A673 (cell line): Measurements from ENCODE around the gene ZNF622.

Experiments
- CTCF ChIP-seq: fragments of 300-800, 200-600 bp; sonication (generic); conservative IDR thresholded peaks from 2 replicates; pipeline ENCODE4 v1.5.1; 2017; ENCODE audit warnings: low read depth, mild to moderate bottlenecking, antibody characterized with exemption, low read length, moderate library complexity, mixed read lengths
- EZH2 ChIP-seq: fragments of 200-600 bp; sonication (generic); IDR thresholded peaks from 2 replicates; pipeline ENCODE4 v1.6.1; 2017; ENCODE audit warnings: borderline replicate concordance, low read depth, mild to moderate bottlenecking, mixed read lengths, antibody characterized with exemption, low read length; ENCODE audit not compliant: poor library complexity, severe bottlenecking

DNA sequence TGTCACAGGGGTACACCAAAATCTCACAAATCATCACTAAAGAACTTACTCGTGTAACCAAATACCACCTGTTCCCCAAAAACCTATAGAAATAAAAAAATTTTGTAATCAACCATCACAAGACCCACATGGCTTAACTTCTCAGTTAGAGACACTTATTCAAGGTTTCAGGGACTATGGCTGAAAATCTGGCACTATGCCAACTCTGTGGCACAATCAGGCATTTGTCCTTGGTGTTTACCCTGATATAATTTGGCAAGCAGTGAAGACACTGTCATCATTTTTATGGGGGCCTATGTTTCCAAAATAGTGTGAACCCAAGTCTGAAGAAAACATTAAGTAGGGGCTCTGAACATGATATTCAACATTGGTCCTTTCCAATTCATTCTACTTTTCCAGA is 59.0 kb downstream of the ZNF622 start:
- no peak for TF ChIP-seq CTCF
- TF ChIP-seq EZH2 = no peak
